Measurements from ENCODE around the gene CLPSL1. TPM values are rescaled to one million over a fixed set of nuclear protein-coding genes. Genes with fewer than 3 reads are reported as not detected.

CLPSL1 gene
- not detected in 2 replicates for total RNA-seq (ENCODE audit: low replicate concordance)

GRCh38 chr6:35780719-35781118 lies at the start of gene CLPSL1:
CLPSL1 (plus strand) TSS chr6:35781019; CDS start chr6:35781111, 92 bp downstream.

GRCh38 chr6:35736982-35737412 lies 43.8 kb upstream of the CLPSL1 start, which contains the start of gene ARMC12:
ARMC12 (plus strand) TSS chr6:35737032; CDS start chr6:35737109, 77 bp downstream.

GRCh38 chr6:35776364-35777215 lies 4.2 kb upstream of the CLPSL1 start, which contains the start of gene CLPSL2:
CLPSL2 (plus strand) TSS chr6:35776598; CDS start chr6:35776619, 21 bp downstream.

GRCh38 chr6:35804996-35805736 lies 24.3 kb downstream of the CLPSL1 start, which contains the start of gene LHFPL5:
LHFPL5 (plus strand) TSS chr6:35805352; CDS start chr6:35805671, 319 bp downstream.

Other genes with a start within 250 kb of the CLPSL1 start
- 4.5 and 4.7 TPM in 2 replicates for gene FKBP5, start 92.1 kb upstream of the CLPSL1 start, total RNA-seq (ENCODE audit: low replicate concordance)
- 0.23 TPM in 1 of 2 replicates, not detected in the other for gene ARMC12, start 44.0 kb upstream of the CLPSL1 start, total RNA-seq (ENCODE audit: low replicate concordance)
- not detected in 2 replicates for gene CLPSL2, start 4.4 kb upstream of the CLPSL1 start, total RNA-seq (ENCODE audit: low replicate concordance)
- not detected in 2 replicates for gene CLPS, start 16.3 kb downstream of the CLPSL1 start, total RNA-seq (ENCODE audit: low replicate concordance)
- gene LHFPL5, start 24.3 kb downstream of the CLPSL1 start, total RNA-seq (ENCODE audit: low replicate concordance): not detected in 2 replicates
- 23.1 and 52.1 TPM in 2 replicates for gene SRPK1, start 140.1 kb downstream of the CLPSL1 start, total RNA-seq (ENCODE audit: low replicate concordance)
- gene SLC26A8, start 243.6 kb downstream of the CLPSL1 start, total RNA-seq (ENCODE audit: low replicate concordance): under 0.01 TPM in 1 of 2 replicates, not detected in the other
- 35.0 and 63.9 TPM in 2 replicates for gene MAPK14, start 246.8 kb downstream of the CLPSL1 start, total RNA-seq (ENCODE audit: low replicate concordance)